CD4-positive, alpha-beta T cell (primary cell): ENCODE measurements around the gene MMAB. TPM values are rescaled to one million over a fixed set of nuclear protein-coding genes. Genes with fewer than 3 reads are reported as not detected.

ENCODE experiments used
- ATAC-seq: fragments of 200-7000 bp; cut with Tn5 transposase; one replicate; pipeline ENCODE4 v1.10.0; 2022; ENCODE audit warnings: mild to moderate bottlenecking; ENCODE audit not compliant: poor library complexity
- CTCF ChIA-PET: fragments of 350-600 bp; sonication (Branson Sonifier 250); formaldehyde crosslinking; loops from one replicate; lab custom pipeline; 2021; ENCODE audit warnings: antibody characterized with exemption, inconsistent platforms; lab: Charles Lee
- POLR2A ChIA-PET: fragments of 350-600 bp; sonication (Branson Sonifier 250); formaldehyde crosslinking; loops from one replicate; lab custom pipeline; 2021; ENCODE audit warnings: antibody characterized with exemption, inconsistent platforms; lab: Charles Lee
- DNase-seq, 14 experiments: peaks; one replicate each; pipeline ENCODE4 v3.0.0-alpha.2; 2013 to 2020; ENCODE audit warnings: mixed read lengths in 2 of 14
- H3K27ac ChIP-seq, 2 donors: one replicate each; pipeline versions ENCODE4 v1.5.1 to v1.7.0; 2013; ENCODE audit warnings: low read length in 2 of 2, low read depth in 1 of 2, mild to moderate bottlenecking in 1 of 2
- H3K27me3 ChIP-seq, 2 experiments: 1 replicate in 1 of 2; 2 replicates in 1 of 2; pipeline versions ENCODE4 v1.6.1 to v1.7.0; 2013; ENCODE audit warnings: low read length in 2 of 2, control low read depth in 1 of 2, mild to moderate bottlenecking in 1 of 2, moderate library complexity in 1 of 2; ENCODE audit not compliant: insufficient read depth in 2 of 2, control insufficient read depth in 1 of 2
- H3K36me3 ChIP-seq: one replicate; pipeline ENCODE4 v1.6.1; 2013; ENCODE audit warnings: low read length, control low read depth; ENCODE audit not compliant: insufficient read depth
- H3K4me1 ChIP-seq: one replicate; pipeline ENCODE4 v1.6.1; 2013; ENCODE audit warnings: low read length, control low read depth; ENCODE audit not compliant: insufficient read depth
- H3K4me3 ChIP-seq: one replicate; pipeline ENCODE4 v1.5.1; 2013; ENCODE audit warnings: mild to moderate bottlenecking, low read length, moderate library complexity
- H3K9me3 ChIP-seq, 2 experiments: 1 replicate in 1 of 2; 2 replicates in 1 of 2; pipeline versions ENCODE4 v1.6.1 to v1.7.0; 2013; ENCODE audit warnings: low read length in 2 of 2, mild to moderate bottlenecking in 2 of 2, control low read depth in 1 of 2, moderate library complexity in 1 of 2; ENCODE audit not compliant: control insufficient read depth in 1 of 2, insufficient read depth in 1 of 2
- H3K27ac Mint-ChIP-seq: one replicate; pipeline ENCODE4 v1.8.0; 2020; ENCODE audit warnings: mixed read lengths
- H3K27me3 Mint-ChIP-seq: one replicate; pipeline ENCODE4 v1.8.0; 2021; ENCODE audit warnings: mixed read lengths
- H3K36me3 Mint-ChIP-seq: one replicate; pipeline ENCODE4 v1.8.0; 2021; ENCODE audit warnings: low read depth, mixed read lengths
- H3K4me1 Mint-ChIP-seq: one replicate; pipeline ENCODE4 v1.8.0; 2021; ENCODE audit warnings: low read depth, mixed read lengths
- H3K4me3 Mint-ChIP-seq: one replicate; pipeline ENCODE4 v1.8.0; 2020; ENCODE audit warnings: mild to moderate bottlenecking, mixed read lengths
- H3K9me3 Mint-ChIP-seq: one replicate; pipeline ENCODE4 v1.8.0; 2020; ENCODE audit warnings: mixed read lengths
- intact Hi-C, 2 experiments: fragments of 100-400 bp; cut with DNase I in 1 of 2; cut with micrococcal nuclease in 1 of 2; formaldehyde crosslinking; loops; one replicate each; pipeline versions ENCODE4 v1.15.1 to v1.9.0; 2023 to 2025; cut with DNase I, micrococcal nuclease
- total RNA-seq, 174 experiments: library from RNA in 2 of 174; stranded (reverse) in 2 of 174; gene quantifications; one replicate each; pipeline ENCODE4 v1.2.3 and lab custom pipeline; 2021 to 2026
- TF ChIP-seq, protein P1 (sequence below): fragments of 200-600 bp; IDR thresholded peaks from one replicate; pipeline ENCODE4 v1.8.0; 2022; ENCODE audit warnings: antibody characterized with exemption, mild to moderate bottlenecking

MMAB gene
- total RNA-seq, 2 experiments from 2014 or later: 8.6 to 9.2 TPM

DNA sequence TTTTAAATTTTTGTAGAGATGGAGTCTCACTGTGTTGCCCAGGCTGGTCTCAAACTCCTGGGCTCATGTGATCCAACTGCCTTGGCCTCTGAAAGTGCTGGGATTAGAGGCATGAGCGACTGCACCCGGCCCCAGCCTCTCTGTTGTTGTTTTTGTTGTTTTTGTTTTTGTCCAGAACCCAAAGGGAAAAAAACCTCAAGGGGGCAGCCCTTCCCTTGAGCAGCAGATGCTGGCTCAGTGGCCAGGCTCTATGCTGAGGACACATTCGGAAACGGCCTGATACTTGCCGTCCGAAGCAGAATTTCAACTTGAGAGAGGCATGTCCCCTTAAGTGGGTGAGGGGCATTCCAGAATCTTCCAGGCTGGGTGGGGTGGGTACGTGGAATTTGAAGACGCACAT lies 7.0 kb upstream of the MMAB start:
- no peaks in the 10 kb centered on the region for H3K9me3 ChIP-seq
- ATAC-seq (no peak), DNase-seq (no peak)
- Mint-ChIP-seq H3K9me3 (no peaks in the 10 kb centered on the region), H3K4me1 (no peaks in the 10 kb centered on the region), H3K27me3 (no peaks in the 10 kb centered on the region), H3K36me3 (peaks cover 67% of the 10 kb centered on the region), H3K4me3 (no peak overlapping the region), H3K27ac (no peak overlapping the region)
- intact Hi-C loops: no loop called here
- H3K4me1 ChIP-seq: no peaks in the 10 kb centered on the region
- no peaks in the 10 kb centered on the region for H3K27me3 ChIP-seq
- ChIA-PET CTCF (no interaction called here), POLR2A (no interaction called here)
- peaks cover 68% of the 10 kb centered on the region for H3K36me3 ChIP-seq
- no peak overlapping the region for H3K27ac ChIP-seq
- no peak overlapping the region for H3K4me3 ChIP-seq
- TF ChIP-seq, protein P1, sequence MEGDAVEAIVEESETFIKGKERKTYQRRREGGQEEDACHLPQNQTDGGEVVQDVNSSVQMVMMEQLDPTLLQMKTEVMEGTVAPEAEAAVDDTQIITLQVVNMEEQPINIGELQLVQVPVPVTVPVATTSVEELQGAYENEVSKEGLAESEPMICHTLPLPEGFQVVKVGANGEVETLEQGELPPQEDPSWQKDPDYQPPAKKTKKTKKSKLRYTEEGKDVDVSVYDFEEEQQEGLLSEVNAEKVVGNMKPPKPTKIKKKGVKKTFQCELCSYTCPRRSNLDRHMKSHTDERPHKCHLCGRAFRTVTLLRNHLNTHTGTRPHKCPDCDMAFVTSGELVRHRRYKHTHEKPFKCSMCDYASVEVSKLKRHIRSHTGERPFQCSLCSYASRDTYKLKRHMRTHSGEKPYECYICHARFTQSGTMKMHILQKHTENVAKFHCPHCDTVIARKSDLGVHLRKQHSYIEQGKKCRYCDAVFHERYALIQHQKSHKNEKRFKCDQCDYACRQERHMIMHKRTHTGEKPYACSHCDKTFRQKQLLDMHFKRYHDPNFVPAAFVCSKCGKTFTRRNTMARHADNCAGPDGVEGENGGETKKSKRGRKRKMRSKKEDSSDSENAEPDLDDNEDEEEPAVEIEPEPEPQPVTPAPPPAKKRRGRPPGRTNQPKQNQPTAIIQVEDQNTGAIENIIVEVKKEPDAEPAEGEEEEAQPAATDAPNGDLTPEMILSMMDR: no peak

GRCh38 chr12:109579639-109580038 lies 6.3 kb upstream of the MMAB start:
- peaks cover 6% of the 10 kb centered on the region for H3K4me1 Mint-ChIP-seq
- H3K27me3 Mint-ChIP-seq: no peaks in the 10 kb centered on the region
- no peaks in the 10 kb centered on the region for H3K9me3 Mint-ChIP-seq
- H3K4me3 Mint-ChIP-seq: no peak overlapping the region
- Histone ChIP-seq H3K4me3 (no peak overlapping the region), H3K4me1 (no peaks in the 10 kb centered on the region), H3K27me3 (no peaks in the 10 kb centered on the region), H3K9me3 (no peaks in the 10 kb centered on the region), H3K36me3 (peaks cover 68% of the 10 kb centered on the region), H3K27ac (no peak overlapping the region)
- intact Hi-C loops: loop anchor here in 1 of 2 experiments (5.0 to 10.0 kb wide), 8 partner anchors 298 to 1895 kb away; partner anchors contain the start of genes ANKRD13A, ATP2A2, FICD and GIT2
- no peak overlapping the region for H3K27ac Mint-ChIP-seq
- H3K36me3 Mint-ChIP-seq: peaks cover 63% of the 10 kb centered on the region
- no peak for ATAC-seq
- DNase-seq: no peak
- TF ChIP-seq, protein P1: no peak
- POLR2A ChIA-PET: no interaction called here
- CTCF ChIA-PET: no interaction called here

DNA sequence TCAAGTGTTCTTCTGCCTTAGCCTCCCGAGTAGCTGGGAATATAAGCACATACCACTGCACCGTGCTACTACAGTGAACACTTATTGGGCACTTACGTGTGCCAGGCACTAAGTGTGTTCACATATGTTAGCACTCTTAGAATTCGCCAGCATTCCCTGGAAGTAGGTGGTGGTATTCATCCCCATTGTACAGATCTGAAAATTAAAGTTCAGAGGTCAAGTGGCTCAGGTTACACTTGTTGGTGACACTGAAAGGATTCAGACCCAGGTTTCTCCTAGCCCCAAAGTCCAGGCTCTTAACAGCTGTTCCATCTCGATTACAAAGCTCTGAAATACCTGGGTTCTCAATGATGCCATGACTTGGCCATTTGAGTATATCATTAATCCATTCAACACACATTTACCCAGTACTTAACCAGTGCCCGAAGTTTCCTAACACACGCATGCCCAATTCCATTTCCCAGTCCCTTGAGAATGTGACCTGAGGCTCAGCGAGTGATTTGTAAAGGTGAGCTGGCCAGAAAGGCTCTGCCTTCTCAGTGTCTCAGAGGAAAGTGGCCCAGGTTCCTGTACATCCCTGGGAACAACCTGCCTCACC lies 5.1 kb upstream of the MMAB start:
- no peak overlapping the region for H3K27ac Mint-ChIP-seq
- intact Hi-C loops: loop anchor here in 1 of 2 experiments (5.0 to 10.0 kb wide), 8 partner anchors 299 to 1894 kb away; partner anchors contain the start of genes ANKRD13A, ATP2A2, FICD and GIT2
- H3K36me3 Mint-ChIP-seq: peaks cover 60% of the 10 kb centered on the region
- DNase-seq: no peak
- no peaks in the 10 kb centered on the region for H3K27me3 Mint-ChIP-seq
- ATAC-seq: no peak
- no peaks in the 10 kb centered on the region for H3K9me3 Mint-ChIP-seq
- H3K4me3 Mint-ChIP-seq: no peak overlapping the region
- H3K9me3 ChIP-seq: no peaks in the 10 kb centered on the region
- H3K4me1 Mint-ChIP-seq: peaks cover 18% of the 10 kb centered on the region
- POLR2A ChIA-PET: no interaction called here
- H3K27ac ChIP-seq: no peak overlapping the region
- TF ChIP-seq, protein P1: no peak
- CTCF ChIA-PET: interaction anchor here (1.2 kb wide), 1 partner anchor 8 kb away, joined by 3 read pairs; no protein-coding TSS in a partner anchor
- H3K4me1 ChIP-seq: peaks cover 8% of the 10 kb centered on the region
- peaks cover 61% of the 10 kb centered on the region for H3K36me3 ChIP-seq
- H3K27me3 ChIP-seq: no peaks in the 10 kb centered on the region
- H3K4me3 ChIP-seq: no peak overlapping the region
